GM10266 (cell line): ENCODE measurements around the gene MED27.

Experiments used
- DNase-seq: peaks from one replicate; pipeline ENCODE4 v3.0.0; 2012; ENCODE audit errors: extremely low spot score
- CTCF ChIP-seq: IDR thresholded peaks from 2 replicates; pipeline ENCODE4 v1.5.1; 2012; ENCODE audit warnings: mild to moderate bottlenecking, low read depth; ENCODE audit not compliant: control insufficient read depth, insufficient read depth; ENCODE audit errors: missing control alignments

Gene MED27

GRCh38 chr9:132043708-132044107 is 36.0 kb downstream of the MED27 start:
- TF ChIP-seq CTCF: no peak
- DNase-seq: no peak

- TF ChIP-seq CTCF: no peak
- no peak for DNase-seq
These were observed 37.3 kb downstream of the MED27 start for GRCh38 chr9:132042324-132042723.

GRCh38 chr9:132041798-132042197 is 37.9 kb downstream of the MED27 start:
- DNase-seq: no peak
- TF ChIP-seq CTCF: no peak

- no peak for DNase-seq
- no peak for TF ChIP-seq CTCF
These were observed 38.9 kb downstream of the MED27 start for GRCh38 chr9:132040808-132041207.

GRCh38 chr9:132040246-132040645 is 39.4 kb downstream of the MED27 start:
- no peak for TF ChIP-seq CTCF
- DNase-seq: no peak

GRCh38 chr9:132039284-132039683 is 40.4 kb downstream of the MED27 start:
- no peak for DNase-seq
- no peak for TF ChIP-seq CTCF

- no peak for DNase-seq
- no peak for TF ChIP-seq CTCF
These were observed 42.2 kb downstream of the MED27 start for GRCh38 chr9:132037458-132037857.
